Stimulated activated CD4-positive, alpha-beta T cell treated with anti-CD3 and anti-CD28 coated beads, Interleukin-1b, Interleukin-23, amount 100 ng/mL, for 1 hour (primary cell): Measurements from ENCODE around the gene ANKS6.

Source experiments
- DNase-seq, 2 donors: peaks; one replicate each; pipeline ENCODE4 v3.0.0-alpha.2; 2020; ENCODE audit warnings: low read depth in 2 of 2

ANKS6 gene

DNA sequence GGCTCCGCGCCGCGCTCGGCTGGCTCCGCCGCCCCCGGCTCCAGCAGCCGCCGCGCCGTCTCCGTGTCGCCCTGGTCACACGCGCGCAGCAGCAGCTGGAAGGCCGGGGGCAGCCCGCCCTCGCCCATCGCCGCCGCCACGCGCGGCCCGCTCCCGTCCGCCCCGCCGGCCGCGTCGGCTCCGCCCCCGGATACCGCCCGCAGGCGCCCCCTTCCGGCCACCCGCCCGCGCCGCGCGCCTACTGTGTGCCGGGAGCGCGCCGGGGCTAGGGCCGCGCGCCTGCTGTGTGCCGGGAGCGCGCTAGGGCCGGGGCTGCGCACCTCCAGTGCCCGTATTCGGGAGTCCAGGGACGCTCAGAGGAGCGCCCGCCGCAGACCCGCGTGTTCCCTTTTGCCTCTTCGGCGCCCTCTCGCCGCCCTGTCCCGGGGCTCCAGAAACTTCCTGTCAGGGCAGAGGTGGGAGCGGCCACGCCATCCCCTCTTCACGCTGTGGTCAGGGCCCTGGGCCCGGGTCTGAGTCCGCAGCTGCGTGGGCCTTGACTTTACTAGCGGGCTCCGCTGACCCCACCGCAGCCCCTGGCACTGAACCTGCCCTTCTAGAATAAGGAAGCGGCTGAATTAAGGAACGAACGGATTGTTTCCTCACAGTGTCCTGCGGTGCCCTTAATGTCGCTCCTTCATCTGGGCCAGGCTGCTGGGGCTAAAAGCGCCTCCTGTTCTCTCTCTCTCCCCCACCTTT, at the start of gene ANKS6:
Gene ANKS6, minus strand, starts transcription at position 192 of the 738 bp plus-strand sequence. Its CDS starts 64 bp downstream, at position 128.
- peak; percentile 69 to 77 for DNase-seq

DNA sequence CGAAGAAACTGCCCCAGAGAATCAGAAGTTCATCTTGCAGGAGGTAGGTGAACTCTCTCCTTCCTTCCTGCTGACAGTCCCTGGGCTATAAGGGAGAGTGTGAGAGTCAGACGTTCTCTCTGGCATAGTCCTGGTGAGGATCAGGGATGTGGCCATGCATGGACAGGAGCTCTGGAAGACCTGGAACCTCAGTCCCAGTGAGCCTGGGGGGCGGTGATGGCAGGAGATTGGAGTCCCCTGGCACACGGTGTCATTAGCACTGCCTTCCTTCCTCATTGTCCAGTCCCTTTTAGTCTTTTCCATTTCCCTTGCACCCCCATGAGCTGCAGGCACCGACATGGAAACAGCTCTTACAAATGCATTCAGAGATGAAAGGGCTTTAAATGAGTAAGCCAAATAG, 49.7 kb upstream of the ANKS6 start:
- no peak for DNase-seq

DNA sequence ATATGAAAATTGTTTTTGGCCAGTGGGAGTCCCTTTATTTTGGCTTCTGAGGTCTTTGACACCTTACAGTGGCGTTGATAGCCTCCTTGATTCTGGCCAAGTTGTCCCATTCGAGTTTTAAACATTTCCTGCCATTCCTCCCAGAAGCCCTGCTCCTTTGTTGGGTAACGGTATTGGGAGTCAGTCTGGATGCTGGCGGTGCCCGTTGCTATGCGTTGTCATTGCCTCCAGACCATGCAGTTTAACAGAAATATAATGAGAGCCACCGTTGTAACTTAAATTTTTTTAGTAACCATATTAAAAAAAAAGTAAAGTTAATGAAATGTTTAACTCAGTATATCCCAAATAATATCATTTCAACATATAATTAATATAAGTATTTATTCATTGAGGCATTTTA, 46.2 kb upstream of the ANKS6 start:
- DNase-seq: no peak

DNA sequence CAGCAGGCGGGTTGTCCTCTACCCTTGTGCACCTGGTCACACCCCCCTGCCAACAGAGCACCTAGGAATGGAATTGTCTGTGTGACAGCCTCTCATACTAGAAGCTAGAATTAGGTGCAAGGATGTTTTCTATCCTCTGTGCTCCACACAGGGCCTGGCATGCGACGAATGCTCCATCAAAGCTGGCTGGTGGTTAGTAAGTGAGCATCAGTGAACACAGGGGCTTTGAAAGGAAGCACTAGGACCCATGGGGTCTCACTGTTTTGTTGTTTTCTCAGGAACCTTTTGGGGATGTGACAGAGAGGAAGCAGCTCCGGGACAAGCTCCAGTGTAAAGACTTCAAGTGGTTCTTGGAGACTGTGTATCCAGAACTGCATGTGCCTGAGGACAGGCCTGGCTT, 43.4 kb upstream of the ANKS6 start:
- DNase-seq: no peak

DNA sequence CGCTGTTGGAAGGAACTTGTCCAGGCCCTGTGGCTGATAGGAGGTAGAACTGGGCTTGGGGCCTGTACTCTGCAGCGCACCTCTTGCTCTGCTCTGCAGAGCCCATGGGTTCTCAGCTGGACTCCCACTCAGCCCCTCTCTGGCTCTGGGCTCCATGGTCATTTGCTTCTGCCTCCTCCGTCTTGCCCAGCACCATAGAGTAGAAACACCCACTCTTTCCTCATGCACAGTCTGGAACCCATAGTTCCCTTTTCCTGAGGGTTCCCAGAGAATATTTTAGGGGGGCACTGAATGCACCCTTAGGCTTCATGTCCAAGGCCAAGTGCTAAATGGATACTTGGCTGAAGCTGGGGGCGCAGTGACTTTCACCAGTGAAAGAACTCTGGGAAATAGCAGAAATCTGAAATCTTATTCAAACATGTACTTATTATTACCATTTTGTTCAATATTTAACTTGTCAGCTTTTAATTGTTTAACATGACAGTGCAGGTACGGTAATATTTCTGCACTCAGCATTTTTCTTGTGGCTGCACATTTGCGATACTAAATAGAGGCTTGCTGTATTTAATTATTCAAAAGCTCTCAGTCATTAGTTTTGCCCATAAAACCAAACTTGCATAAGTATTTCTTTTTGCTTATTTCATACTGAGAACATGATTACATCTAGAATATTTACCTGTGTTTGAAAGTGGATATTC, 42.7 kb upstream of the ANKS6 start:
- DNase-seq: no peak

DNA sequence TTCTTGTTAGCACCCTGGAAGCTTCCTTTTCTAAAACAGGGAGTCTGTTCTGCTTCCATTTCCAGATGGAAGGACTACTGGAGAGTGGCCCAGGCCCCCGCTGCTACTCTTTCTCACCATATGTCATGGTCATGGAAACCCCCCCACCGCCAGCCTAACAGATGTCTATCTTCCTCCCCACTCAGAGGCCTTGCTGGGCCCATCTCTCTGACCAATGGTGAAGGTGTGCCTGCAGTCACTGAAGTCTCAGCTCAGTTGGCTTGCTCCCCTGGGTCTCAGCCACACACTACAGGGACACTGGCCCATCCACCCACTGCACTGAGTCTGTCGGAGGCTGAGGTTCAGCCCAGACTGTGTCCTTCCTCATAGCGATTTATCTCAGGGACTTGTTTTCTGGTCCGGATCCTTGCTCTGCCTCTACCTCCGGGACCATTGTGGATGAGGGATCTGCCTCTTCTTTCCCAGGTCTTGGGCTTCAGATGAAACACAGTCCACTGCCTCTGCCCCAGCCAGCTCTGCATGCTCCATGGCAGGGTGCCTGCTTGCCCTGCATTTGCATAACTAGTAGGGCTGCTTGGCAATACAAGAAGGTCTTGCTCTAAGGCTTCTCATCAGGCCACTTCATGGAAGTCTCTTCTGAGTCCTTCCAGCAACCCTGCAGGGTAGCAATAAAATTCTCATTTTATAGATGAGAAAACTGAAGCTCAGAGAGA, 42.0 kb upstream of the ANKS6 start:
- no peak for DNase-seq

DNA sequence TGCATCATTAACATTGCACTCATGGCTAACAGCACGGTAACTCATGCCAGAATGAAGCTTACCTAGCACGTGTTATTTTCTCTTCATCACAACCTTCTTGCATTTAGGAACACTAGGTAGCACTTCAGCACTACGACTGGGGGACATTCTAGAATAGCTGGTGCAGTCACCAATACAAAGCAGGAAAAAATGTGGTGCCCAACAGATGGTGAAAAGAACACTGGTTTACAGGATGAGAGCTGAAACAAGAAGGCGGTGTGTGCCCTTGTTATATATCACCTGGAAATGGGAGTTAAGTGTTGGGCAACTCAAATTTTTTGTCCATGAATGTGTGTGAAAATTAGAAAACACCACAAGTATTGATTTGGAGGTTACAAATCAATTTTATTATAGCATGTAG, 41.2 kb upstream of the ANKS6 start:
- DNase-seq: no peak

DNA sequence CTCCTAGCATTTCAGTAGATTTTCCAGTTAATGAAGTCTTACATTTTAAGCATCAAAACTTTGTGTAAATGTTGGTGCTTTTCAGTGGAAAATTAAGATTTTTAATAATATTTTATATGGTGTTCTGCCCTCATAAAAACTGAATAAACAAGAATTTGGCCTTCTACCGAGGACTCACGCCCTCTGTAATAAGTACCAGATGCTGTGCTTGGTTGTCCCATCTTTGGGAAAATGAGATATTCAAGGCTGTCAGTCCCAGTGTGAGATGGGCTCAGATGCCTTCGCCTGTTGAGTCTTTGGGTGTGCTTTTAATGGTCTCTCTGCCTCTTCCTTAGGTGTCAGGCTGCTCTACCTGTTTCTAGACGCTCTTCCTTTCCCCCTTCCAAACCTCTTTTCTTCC, 39.9 kb upstream of the ANKS6 start:
- no peak for DNase-seq

DNA sequence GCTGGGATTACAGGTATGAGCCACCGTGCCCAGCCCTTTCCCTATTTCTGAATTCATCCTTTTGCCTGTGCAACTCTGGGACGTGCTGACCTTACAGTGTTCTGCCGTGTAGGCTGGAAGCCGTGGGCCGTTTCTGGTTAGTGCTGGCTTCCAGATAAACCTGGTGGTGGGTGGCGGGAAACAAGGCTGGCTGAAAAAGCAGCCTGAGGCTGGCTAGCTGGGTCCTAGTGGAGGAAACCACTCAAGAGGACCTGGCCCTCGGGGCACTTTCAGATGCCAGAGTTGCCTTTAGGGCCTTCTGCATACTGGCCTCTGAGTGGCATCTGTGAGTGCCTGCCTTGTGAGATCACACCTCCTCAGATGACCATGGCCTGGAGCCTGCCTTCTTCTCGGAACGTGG, 38.0 kb upstream of the ANKS6 start:
- DNase-seq: no peak

DNA sequence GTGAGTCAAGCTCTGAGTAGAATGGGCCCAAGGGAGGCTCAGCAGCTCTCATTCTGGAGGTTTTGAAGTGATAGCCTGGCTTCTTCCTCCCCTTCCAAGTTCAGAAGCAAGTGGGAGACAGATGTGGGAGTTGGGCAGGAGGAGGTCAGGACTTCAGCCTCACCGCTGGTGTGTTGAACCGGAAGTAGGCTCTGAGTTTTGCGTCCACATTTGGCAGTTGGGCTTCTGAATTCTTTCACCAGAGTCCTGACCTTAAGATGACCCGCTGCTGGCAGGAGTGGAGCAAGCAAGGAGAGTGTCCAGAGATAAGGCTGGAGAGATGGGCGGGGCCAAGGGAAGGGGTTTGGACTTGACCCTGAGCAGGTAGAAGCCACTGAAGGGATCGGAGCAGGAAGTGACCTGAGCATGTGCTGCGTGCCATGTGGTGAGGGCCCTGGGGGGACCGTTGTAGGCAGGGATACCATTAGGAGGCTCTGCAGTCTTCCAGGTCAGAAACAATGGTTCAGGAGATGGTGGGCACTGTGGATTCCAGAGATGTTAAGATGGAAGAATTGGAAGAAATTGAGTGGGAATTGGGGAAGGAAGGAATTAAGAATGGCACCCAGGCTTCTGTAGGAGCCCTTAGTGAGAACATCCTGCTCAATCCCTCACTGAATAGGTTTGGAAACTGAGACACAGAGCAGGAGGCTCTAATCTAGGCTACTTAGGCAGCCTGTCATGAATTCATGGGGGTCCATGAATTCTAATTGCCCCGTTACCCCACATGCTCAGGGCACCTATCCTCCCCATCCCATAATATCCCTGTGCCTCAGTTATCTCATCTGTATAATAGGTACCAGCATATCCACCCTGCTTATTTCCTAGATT, 37.0 kb upstream of the ANKS6 start:
- DNase-seq: no peak

DNA sequence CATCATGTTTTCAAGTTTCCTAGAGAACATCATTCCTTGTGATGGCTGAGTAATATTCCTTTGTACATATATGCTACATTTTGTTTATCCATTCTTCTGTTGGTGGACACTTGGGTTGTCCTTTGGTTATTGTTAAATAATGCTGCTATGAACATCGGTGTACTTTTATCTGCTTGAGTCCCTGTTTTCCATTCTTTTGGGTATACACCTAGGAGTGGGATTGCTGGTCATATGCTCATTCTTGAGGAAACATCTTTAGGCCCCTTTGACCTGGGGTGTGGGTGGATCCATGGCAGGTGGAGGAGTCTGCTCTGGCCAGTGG, 36.4 kb upstream of the ANKS6 start:
- DNase-seq: no peak

DNA sequence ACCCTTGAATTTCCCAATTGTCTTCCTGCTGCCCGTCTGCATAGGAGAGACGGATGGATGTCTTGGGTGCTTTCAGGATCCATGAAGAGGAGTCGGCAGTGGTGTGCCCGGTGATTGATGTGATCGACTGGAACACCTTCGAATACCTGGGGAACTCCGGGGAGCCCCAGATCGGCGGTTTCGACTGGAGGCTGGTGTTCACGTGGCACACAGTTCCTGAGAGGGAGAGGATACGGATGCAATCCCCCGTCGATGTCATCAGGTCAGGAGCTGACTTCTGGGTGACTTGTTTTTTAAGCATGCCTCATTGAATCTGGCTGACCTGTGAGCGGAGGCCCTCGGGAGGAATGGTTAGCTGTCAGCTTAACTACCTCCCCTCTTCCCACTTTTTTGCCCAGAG, 35.3 kb upstream of the ANKS6 start:
- DNase-seq: no peak

DNA sequence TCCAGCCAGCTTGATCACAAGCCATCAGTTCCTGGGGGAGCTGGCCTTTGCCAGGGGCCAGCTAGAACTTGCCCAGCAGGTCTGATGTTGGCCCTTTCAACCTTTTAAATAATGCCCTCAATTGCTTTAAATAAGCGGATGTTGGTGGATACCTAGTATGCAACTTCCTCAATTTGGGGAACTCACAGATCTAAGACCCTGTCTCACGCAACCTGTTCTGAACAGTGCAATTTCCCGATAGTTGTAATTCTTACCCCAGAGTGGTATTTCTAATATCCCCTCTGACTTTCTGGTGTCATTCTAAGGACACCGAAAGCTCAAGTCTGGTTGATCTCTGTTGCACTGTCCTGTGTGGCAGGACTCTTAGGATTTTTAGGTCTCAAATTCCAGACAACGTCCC, 34.2 kb upstream of the ANKS6 start:
- no peak for DNase-seq

DNA sequence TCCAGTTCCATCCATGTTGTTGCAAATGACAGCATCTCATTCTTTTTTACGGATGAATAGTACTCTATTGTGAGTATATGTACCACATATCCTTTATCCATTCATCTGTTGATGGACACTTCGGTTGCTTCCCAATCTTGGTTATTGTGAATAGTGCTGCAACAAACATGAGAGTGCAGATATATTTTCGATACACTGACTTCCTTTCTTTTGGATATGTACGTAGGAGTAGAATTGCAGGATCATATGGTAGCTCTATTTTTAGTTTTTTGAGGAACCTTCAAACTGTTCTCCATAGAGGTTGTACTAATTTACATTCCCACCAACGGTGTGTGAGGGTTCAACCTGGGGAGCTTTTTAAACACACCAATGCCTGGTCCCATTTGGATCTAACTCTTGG, 33.4 kb upstream of the ANKS6 start:
- DNase-seq: no peak

DNA sequence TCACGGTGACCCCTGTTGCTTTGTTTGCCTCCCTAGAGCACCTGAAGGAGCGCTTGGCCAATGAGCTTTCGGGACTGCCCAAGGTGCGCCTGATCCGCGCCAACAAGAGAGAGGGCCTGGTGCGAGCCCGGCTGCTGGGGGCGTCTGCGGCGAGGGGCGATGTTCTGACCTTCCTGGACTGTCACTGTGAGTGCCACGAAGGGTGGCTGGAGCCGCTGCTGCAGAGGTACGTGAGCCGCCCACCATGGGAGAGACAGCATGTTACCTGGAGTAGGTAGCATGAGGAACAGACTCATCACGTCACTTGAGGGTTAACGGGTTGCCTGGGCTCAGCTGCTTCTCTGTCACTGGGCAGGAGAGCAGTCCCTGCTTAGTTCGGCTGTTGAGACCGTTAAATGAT, 30.4 kb upstream of the ANKS6 start:
- DNase-seq: no peak

DNA sequence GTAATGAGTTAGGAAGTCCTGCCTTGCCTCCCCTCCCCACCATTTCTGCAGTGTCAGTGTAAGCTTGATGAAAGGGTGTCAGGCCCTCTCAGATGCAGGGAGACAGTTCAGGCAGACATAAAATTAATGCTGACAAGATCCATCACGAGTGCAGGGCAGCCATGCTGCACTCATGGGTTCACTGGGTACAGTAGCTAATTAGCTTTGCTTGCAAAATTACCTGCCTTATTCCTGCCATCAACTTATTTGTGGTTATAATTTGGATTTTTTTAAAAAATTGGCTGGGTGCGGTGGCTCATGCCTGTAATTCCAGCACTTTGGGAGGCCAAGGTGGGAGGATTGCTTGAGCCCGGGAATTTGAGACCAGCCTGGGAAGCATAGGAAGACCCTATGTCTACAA, 29.1 kb upstream of the ANKS6 start:
- no peak for DNase-seq

DNA sequence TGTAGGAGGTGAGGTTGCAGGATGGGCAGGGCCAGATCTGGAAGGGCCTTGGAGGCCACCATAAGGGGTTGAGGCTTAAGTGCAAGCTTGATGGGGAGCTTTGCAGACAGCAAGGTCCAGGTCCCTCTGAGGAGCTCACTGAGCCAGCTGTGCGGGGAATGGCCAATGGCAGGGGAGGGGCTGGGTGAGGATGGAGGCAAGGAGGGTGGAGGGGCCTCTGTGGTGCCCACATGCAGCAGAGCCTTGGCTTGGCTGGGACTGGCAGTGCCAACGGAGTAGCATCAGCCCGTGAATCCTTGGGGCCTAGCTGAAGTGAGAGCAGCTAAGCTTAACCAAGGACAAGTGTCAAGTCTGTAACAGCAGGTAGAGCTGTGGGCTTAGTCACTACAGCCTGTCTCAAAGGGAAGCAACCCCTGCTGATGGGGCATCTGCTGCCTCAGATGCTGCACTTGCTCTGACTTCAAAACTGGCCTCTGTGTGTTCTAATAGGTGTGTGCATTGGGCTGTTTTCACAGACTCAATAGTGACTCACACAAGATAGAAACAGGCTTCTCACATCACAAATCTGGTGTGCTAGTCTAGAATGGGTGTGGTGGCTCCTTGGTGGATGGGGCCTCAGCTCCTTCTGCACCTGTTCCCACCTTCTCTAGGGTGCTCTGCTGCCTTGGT, 27.4 kb upstream of the ANKS6 start:
- DNase-seq: no peak

DNA sequence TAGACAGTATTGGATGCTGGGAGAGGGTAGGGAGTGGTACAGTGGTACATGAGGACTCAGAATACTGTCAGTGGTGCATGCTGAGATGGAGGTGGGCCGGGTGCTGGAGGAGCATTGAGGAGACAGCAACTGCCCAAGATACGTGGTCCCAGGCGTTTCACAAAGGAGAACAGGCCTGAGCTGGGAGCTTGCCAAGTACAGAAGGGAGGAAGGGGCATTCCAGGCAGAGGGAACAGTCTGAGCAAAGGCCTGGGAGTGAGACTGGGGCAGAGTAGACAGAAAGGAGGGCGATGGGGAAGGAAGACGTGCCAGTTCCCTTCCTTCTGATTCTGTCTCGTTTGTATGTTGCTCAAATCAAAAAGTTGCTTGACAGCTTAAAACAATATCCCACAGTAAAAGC, 26.3 kb upstream of the ANKS6 start:
- DNase-seq: no peak

DNA sequence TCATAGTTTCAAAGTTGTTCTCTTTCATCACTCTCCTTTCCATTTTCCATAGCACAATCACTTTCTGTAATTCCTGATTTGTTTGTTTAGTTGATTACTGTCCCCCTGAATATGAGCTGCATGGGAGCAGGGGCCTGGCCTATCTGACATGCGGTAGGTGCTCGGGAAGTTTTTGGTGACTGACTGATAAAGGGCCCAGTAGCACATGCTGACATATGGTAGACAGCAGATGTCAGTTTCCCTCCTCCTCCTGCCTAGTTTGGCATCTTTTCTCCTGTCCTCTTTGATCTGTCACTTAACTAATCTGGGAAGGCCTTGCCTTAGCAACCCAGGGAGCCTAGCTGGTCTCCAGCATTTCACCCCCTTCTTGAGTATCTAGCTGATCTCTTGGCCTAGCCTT, 25.5 kb upstream of the ANKS6 start:
- DNase-seq: no peak

DNA sequence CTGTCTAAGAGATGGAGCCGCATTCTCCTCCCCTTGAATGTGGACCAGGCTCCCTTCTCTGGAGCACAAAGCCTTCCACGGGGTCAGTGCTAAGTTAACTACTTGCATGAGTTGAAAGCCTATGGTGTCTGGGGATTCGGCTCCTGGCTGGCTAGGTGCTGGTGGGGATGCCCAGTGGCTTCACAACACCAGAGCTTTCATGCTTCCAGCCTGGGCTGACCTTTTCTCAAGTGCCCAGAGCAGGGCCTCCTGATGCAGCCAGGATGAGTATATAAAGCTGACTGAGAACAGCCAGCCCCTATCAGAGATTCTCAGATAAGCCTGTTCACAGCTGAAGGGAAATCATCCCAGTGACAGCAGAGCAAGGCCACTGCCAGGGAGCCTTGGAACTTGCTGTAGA, 22.9 kb upstream of the ANKS6 start:
- no peak for DNase-seq

DNA sequence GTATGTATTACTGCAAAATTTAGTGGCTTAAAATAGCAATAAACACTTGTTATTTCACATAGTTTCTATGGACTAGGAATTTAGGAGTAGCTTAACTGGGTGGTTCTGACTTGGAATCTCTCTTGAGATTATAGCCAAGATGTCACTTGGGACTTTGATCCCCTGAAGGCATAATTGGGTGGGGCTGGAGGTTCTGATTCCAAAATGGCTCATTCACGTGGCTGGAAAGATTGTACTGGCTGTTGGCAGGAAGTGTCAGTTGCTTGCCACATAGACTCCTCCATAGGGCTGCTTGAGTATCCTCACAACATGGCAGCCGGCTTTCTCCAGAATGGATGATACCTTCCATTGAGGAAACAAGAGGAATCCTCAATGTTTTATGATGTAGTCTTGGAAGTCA, 22.4 kb upstream of the ANKS6 start:
- no peak for DNase-seq
